Measurements from ENCODE around the gene LRRC56. TPM values are rescaled to one million over a fixed set of nuclear protein-coding genes. Genes with fewer than 3 reads are reported as not detected.

The LRRC56 gene
- polyA plus RNA-seq, 10 donors = 2.7 to 7.0 (median 4.9) TPM

- no peak for DNase-seq
These were observed 1.2 kb downstream of the LRRC56 start for GRCh38 chr11:538431-539051.

- no peak for DNase-seq
These were observed 2.7 kb downstream of the LRRC56 start for GRCh38 chr11:539971-540481.

DNA sequence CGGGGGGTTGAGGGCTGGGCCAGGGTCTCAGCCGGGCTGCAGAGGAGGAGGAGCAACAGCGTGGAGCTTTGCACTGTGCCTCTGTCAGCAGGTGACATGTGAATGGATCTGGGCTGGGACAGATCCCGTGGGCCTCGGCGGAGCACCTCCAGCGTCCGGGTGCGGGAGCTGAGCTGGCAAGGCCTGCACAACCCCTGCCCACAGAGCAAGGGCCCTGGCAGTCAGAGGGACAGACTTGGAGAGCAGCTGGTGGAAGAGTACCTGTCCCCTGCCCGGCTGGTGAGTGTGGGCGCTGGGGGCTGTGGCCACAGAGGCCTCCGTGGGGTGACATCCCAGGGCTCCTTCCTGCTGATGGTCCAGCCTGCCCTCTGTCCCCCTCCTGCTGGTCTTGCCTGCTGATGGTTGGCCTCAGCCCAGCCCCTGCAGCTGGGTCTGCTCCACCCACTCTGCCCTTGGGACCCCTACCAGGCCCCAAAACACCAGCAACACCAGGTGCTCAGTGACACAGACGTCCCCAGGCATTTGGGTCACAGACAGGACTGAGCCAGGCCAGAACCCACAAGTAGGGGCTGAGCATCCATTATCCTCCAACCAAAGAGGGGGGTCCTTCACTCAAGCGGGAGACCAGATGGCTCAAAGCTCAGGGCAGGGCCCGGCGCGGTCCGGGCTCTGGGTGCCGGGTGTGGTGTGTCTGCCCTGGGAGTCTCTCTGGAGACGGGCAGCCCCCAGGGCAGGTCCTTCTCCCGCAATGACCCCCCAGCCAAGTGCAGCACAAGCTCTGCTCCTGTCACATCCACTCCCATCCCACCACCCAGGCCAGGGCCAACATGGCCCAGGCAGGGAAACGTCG is 3.5 kb downstream of the LRRC56 start:
- DNase-seq = no peak

DNA sequence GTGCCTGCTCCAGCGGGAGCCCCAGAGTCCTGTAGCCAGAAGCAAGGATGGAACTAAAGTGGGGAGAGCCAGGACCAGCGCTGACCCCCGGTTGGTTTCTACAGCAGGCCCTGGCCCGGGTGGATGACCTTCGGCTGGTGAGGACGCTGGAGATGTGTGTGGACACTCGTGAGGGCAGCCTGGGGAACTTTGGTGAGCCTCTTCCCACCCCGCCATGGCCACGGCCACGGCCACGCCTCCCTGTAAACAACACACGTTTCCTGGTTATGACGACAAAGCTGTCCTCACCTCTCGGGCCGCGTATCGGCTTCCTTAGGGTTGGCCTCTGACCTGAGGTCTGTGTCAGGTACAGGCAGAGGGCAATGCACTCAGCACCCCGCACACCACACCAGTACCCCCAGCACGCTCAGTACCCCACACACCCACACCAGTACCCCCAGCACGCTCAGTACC is 4.1 kb downstream of the LRRC56 start:
- DNase-seq = no peak

DNA sequence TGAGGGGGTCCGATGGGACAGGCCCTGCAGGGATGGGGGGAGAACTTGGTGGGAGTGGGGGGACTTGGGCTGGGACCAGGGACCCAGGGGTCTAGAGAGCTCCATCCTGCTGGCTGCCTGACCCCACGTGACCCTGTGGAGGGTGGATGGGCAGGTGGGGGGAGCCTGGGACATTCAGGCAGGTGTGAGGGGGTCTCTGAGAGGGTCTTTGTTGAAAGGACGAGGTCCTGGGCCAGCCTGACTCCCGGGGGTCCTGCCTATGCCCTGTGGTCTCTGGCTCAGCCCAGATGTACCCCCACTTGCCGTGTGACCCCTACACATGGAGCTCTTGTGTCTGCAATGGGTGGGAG is 7.5 kb downstream of the LRRC56 start:
- no peak for DNase-seq

- DNase-seq = no peak
These were observed 7.8 kb downstream of the LRRC56 start for GRCh38 chr11:545171-545570.

DNA sequence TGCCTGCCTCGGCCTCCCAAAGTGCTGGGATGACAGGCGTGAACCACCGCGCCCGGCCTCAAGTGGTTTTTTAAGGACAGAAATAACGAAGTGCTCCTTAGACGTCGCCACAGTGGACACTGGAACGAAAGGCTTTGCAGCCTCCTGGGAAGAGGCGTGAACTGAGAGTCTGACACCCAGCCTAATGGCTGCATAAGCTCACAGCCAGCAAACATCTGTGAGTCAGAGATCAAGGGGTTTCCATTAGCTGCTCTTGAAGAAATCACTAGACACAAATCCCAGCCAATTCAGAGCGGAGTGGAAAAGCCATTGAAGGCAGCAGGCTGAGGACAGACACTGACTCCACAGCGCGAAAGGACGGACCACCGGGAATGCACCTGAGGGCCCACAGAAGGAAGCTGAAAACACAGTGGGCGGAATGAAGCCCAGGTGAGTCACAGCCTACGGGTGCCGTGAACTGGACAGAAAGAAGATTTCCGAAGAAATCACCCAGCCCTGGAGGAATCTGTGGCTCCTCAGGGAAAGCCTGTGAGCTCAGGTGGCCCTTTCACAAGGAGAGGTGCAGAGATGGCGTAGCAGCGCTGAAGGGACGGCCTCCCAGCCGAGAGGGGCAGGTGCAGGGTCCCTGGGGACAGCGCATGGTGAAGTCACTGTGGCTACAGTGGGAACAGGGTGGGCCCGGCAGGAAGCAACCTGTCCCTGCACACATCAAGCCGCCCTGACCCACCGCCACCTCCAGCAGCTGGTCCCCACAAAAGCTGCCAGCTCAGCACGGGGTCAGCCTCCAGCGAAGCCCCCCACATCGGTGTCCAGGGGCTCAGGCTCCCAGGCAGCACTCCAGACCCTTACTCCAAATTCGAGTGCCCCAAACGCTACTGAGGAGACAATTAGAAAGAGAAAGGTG is 11.6 kb downstream of the LRRC56 start:
- no peak for DNase-seq

GRCh38 chr11:550021-550745 is 12.9 kb downstream of the LRRC56 start:
- no peak for DNase-seq

- DNase-seq = no peak
These were observed 13.4 kb downstream of the LRRC56 start for GRCh38 chr11:550746-551085.

DNA sequence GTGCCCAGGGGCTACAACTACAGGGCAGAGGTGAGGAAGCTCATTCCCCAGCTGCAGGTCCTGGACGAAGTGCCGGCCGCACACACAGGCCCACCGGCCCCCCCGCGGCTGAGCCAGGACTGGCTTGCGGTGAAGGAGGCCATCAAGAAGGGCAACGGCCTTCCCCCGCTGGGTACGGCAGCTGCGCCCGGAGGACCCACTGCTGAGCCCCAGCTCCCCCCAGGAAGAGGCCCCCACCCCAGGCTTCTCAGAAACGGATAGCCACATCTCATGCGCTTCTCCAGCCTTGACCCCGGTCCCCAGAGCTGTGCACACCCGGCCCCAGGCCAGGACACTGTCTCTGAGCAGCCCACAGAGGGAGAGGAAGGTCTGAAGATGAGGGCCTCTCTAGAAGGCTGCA is 13.8 kb downstream of the LRRC56 start:
- no peak for DNase-seq

GRCh38 chr11:551596-551995 is 14.3 kb downstream of the LRRC56 start:
- DNase-seq = no peak

DNA sequence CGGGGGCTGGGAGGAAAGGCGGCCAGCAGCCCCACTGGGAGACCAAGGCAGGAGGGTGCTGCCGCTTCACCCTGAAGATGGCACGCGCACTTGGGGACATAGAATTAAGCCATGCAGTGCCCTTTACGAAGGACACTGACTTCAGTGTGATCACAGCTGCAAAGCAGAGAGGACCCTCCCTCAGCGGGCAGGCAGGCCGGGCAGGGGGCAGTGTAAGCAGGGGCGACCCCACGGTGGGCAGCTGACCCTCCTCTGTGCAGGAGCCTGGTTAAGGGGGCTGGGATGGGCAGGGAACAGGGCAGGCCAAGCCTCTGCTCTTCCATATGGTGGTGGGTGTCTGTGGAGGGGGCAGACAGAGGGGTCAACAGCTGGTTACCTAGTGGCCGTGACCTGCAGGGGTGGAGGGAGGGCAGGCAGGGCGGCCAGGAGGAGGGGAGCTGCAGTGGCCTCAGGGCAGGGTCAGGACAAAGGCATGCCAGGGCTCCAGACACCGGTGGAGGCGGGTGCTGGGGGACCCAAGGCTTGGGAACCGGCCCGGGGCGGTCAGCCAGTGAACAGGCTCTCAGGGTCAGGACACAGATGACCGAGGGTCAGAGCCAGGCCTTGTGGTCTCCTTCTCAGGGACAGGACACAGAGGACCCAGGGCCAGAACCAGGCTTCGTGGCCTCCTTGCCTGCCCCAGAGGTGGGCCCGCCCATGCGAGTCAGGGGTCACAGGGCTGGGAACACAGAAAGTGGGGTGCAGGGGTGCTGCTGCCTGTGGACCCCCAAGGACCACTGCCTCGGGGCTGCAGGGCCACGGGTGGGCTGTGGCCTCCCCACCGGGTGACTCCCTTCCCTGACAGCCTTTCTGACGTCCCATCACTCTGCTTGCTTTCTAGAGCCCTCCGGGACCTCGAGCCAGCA is 16.0 kb downstream of the LRRC56 start:
- DNase-seq = no peak

- DNase-seq = no peak
These were observed 16.6 kb downstream of the LRRC56 start for GRCh38 chr11:553988-554340.

- DNase-seq = peak in 1 of 3 donors; percentile 68
These were observed 17.3 kb downstream of the LRRC56 start for GRCh38 chr11:554428-555226.

GRCh38 chr11:555227-555779 is 18.0 kb downstream of the LRRC56 start:
- DNase-seq = no peak

DNA sequence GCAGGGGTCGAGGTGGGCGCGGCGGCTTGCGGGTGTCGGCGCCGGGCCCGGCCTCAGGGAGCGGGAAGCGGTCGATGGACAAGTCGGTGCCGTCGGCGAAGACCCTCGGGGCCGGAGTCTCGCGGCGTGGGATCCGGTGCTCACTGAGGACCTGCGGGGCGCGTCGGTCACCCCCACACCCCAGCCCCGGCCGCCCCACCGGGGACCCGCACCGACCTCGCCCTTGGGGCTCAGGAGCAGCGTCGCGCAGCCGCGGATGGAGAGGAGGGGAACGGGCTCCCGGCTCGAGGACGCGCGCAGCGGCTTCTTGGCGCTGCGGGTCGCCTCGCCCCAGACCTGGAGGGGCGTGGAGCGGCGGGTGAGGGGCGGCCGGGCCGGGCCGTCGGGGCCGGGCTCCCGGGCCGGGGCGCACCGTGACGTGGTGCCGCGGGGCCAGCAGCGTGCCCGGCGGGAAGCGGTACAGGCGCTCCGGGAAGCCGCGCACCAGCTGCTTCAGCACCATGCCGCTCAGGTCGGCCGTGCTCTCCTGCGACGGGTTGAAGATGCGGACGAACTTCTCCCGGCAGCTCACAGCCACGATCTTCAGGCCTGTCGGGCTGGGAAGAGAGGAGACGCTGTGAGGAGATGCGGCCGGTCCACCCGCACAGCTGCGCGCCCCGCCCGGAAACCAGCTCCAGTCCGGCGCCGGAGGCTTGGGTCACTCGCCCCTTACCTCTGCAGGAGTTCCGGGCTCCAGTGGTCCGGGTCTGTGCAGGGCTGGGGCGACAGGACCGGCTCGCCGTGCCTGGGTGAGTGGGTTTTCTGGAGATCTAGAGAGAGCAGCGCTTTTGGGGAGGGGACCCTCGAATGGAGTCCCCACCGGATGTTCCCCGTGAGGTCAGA is 18.7 kb downstream of the LRRC56 start:
- no peak for DNase-seq

DNA sequence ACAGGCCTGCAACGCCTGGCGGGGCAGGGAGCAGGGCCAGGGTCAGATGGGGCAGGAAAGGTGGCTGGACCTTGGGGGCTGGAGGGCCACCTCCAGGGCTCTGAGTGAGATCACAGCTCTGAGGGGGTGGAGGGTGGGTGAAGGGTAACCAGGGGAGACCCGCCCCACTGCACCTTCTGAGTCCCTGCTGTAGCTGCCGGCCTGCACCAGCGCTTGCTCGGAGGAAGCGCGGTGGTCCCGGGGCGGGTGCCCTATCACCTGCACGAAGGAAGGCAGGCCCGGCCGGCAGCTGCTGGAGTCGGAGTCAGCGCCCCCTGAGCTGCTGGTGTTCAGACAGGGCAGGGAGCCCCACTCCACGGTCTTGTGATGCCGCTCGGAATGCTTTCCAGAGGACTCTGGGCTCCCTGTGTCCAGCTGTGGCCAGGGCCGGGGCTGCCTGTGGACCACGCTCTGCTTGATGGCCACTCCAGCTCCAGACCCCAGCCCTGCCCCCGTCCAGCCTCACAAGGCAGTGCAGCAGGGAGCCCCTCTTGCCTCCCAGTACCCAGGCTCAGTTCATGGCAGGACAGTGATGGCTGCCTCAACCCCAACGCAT is 19.4 kb downstream of the LRRC56 start:
- DNase-seq = no peak

Data from muscle of back (tissue), 11 donors.